Measurements from ENCODE around the gene RRM1. TPM values are rescaled to one million over a fixed set of nuclear protein-coding genes. Genes with fewer than 3 reads are reported as not detected.

The RRM1 gene
- total RNA-seq, 1 experiment from 2014 or later: 88.8 TPM

GRCh38 chr11:4093519-4094347 lies 866 bp upstream of the RRM1 start:
- ChIA-PET CTCF (interaction anchor here (0.9 kb wide), 1 partner anchor 238 kb away, joined by 3 read pairs; the partner anchor contains the start of gene STIM1), POLR2A (no interaction called here)
- ATAC-seq (peak; percentile 7), DNase-seq (ENCODE audit: low spot score) (no peak)
- no peak for TF ChIP-seq CREM (CRISPR knock-in tag; IDR thresholded peaks at IDR 0.05)
- TF ChIP-seq ESRRA (CRISPR knock-in tag; IDR thresholded peaks at IDR 0.05; ENCODE audit: borderline replicate concordance): no peak
- TF ChIP-seq ZNF425 (CRISPR knock-in tag; conservative IDR thresholded peaks at IDR 0.05): no peak
- no peak for TF ChIP-seq ZNF138 (CRISPR knock-in tag; conservative IDR thresholded peaks at IDR 0.05)
- 0 out of 2 replicates have a peak, but pooled peaks have one; percentile 43 for TF ChIP-seq GTF2I (CRISPR knock-in tag; conservative IDR thresholded peaks at IDR 0.05)
- TF ChIP-seq IRF2 (CRISPR knock-in tag; IDR thresholded peaks at IDR 0.05; ENCODE audit: borderline replicate concordance, low read depth): no peak
- no peak for TF ChIP-seq TEAD4 (CRISPR knock-in tag; IDR thresholded peaks at IDR 0.05)
- no peak for TF ChIP-seq ZNF512 (CRISPR knock-in tag; IDR thresholded peaks at IDR 0.05; ENCODE audit: borderline replicate concordance)
- TF ChIP-seq MXD4 (CRISPR knock-in tag; IDR thresholded peaks at IDR 0.05; ENCODE audit: borderline replicate concordance): no peak
- no peak for TF ChIP-seq ZNF423 (CRISPR knock-in tag; IDR thresholded peaks at IDR 0.05)
- TF ChIP-seq CBFB (CRISPR knock-in tag; IDR thresholded peaks at IDR 0.05; ENCODE audit: low read depth): no peak
- no peak for TF ChIP-seq ZBTB43 (CRISPR knock-in tag; IDR thresholded peaks at IDR 0.05)
- TF ChIP-seq ZNF121 (CRISPR knock-in tag; IDR thresholded peaks at IDR 0.05): peak; percentile 97
- Mint-ChIP-seq H3K4me1 (peaks cover 25% of the 10 kb centered on the region), H3K36me3 (peaks cover 3% of the 10 kb centered on the region; the same call in 1 of the 2 replicates), H3K27me3 (ENCODE audit: low read depth) (no peaks in the 10 kb centered on the region), H3K4me3 (peak overlapping the region; percentile 86), H3K9me3 (no peaks in the 10 kb centered on the region), H3K27ac (peak overlapping the region; percentile 81)

- Mint-ChIP-seq H3K4me3 (peak overlapping the region; percentile 86), H3K27ac (peak overlapping the region; percentile 90; the same call in 1 of the 2 replicates), H3K9me3 (no peaks in the 10 kb centered on the region), H3K27me3 (ENCODE audit: low read depth) (no peaks in the 10 kb centered on the region), H3K36me3 (peaks cover 3% of the 10 kb centered on the region; the same call in 1 of the 2 replicates), H3K4me1 (peaks cover 25% of the 10 kb centered on the region)
- TF ChIP-seq ZNF396 (CRISPR knock-in tag; IDR thresholded peaks at IDR 0.05; ENCODE audit: borderline replicate concordance) (no peak), ATF2 (CRISPR knock-in tag; IDR thresholded peaks at IDR 0.05; ENCODE audit: borderline replicate concordance, low read depth) (no peak), GTF2I (CRISPR knock-in tag; conservative IDR thresholded peaks at IDR 0.05) (no peak)
- DNase-seq (ENCODE audit: low spot score) (no peak), ATAC-seq (no peak)
- POLR2A ChIA-PET: no interaction called here
- CTCF ChIA-PET: interaction anchor here (1.3 to 1.6 kb wide), 2 partner anchors 241 kb away, joined by 3 to 7 read pairs; partner anchors contain the start of gene STIM1
Observed at GRCh38 chr11:4095509-4096230, 1.1 kb downstream of the RRM1 start.

Data from WTC11 (cell line).